ENCODE data around the gene PCCB. TPM values are rescaled to one million over a fixed set of nuclear protein-coding genes. Genes with fewer than 3 reads are reported as not detected.

Gene PCCB
- 23.4 TPM for polyA plus RNA-seq (2013, experiment 1 of 2)
- polyA plus RNA-seq (2013, experiment 2 of 2): 23.2 TPM

DNA sequence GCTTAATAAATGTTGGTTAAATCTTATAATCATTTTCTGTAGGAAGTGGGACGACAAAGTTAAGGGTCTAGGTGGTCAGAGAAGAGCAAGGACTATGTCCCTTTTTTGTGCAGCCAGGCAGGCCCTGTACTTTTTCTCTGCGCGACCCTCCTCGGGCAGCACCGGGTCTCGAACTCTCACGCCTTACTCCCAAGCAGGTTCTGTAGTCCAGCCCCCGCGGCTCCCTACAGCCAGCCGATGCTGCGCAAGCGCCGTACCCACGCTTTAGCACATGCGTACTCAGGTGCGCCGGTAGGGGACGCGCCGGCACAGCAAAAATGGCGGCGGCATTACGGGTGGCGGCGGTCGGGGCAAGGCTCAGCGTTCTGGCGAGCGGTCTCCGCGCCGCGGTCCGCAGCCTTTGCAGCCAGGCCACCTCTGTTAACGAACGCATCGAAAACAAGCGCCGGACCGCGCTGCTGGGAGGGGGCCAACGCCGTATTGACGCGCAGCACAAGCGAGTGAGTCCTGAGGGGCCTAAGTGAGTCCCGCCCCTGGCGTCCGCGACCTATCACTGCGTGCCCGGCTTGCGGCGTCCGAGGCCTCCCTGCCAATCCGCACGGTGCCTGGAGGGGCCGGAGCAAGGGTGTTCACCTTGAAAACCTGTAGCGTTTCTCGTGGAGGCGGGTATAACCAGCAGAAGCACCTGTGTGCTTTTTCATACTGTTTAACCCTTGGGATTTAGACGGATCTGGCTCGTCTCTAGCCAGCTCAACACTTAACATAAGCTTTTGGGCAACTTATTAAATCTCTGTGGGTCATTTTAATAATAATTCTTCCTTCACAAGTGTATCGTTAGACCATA is at the start of gene PCCB:
TSS of gene PCCB (plus strand) at position 282 of the 844 bp plus-strand sequence. CDS start at position 318, 36 bp downstream.
- Histone ChIP-seq H3K4me2 (ENCODE audit: low read length, poor library complexity, severe bottlenecking) (peak within 1 kb of the TSS; percentile 89), H2BK5ac (ENCODE audit: low read depth, low read length, poor library complexity, severe bottlenecking) (peak within 1 kb of the TSS; percentile 84), H4K91ac (ENCODE audit: low read length) (peak within 1 kb of the TSS; percentile 97), H3K14ac (ENCODE audit: low read length in 2 of 2) (peak within 1 kb of the TSS in 1 of 2 experiments; percentile 95), H3K4me1 (ENCODE audit: control insufficient read depth, insufficient read depth, low read depth, low read length) (peaks cover 5% of the 10 kb centered on the region), H2BK120ac (ENCODE audit: low read depth, low read length) (peak within 1 kb of the TSS; percentile 80), H3K9ac (ENCODE audit: low read length) (peak within 1 kb of the TSS; percentile 89), H3K27me3 (ENCODE audit: control insufficient read depth in 1 of 2, insufficient read depth in 1 of 2, low read length in 2 of 2) (no peaks in the 10 kb centered on the region), H2AK5ac (ENCODE audit: low read length, severe bottlenecking) (peak within 1 kb of the TSS; percentile 27), H3K79me1 (replicated peaks; ENCODE audit: low read length, poor library complexity, severe bottlenecking) (peaks cover 19% of the 10 kb centered on the region), H3K27ac (ENCODE audit: low read length, poor library complexity, severe bottlenecking) (peak within 1 kb of the TSS; percentile 87), H3K23ac (ENCODE audit: low read length in 2 of 2) (peak within 1 kb of the TSS in 1 of 2 experiments; percentile 85), H3K36me3 (ENCODE audit: control insufficient read depth in 1 of 2, insufficient read depth in 2 of 2, low read depth in 1 of 2, low read length in 2 of 2) (no peaks in the 10 kb centered on the region), H2AFZ (ENCODE audit: low read depth, low read length) (peak within 1 kb of the TSS; percentile 84), H2BK15ac (ENCODE audit: low read depth, poor library complexity, severe bottlenecking) (peak within 1 kb of the TSS; percentile 99), H3K9me3 (ENCODE audit: control insufficient read depth, low read length) (no peaks in the 10 kb centered on the region), H3K18ac (ENCODE audit: low read depth in 1 of 2, low read length in 2 of 2) (peak within 1 kb of the TSS; percentile 91 to 100), H4K8ac (ENCODE audit: low read length) (peak within 1 kb of the TSS; percentile 100), H2BK12ac (ENCODE audit: low read length in 2 of 2) (peak within 1 kb of the TSS in 1 of 2 experiments; percentile 84), H3K4me3 (ENCODE audit: insufficient read depth in 1 of 2, low read depth in 1 of 2, low read length in 2 of 2) (peak within 1 kb of the TSS; percentile 83 to 89), H3K4ac (ENCODE audit: low read depth in 1 of 2, low read length in 2 of 2) (peak within 1 kb of the TSS in 1 of 2 experiments; percentile 68)
- DNase-seq: peak; percentile 95
- WGBS: 2% methylated on average over 63 of the region's 64 CpGs

DNA sequence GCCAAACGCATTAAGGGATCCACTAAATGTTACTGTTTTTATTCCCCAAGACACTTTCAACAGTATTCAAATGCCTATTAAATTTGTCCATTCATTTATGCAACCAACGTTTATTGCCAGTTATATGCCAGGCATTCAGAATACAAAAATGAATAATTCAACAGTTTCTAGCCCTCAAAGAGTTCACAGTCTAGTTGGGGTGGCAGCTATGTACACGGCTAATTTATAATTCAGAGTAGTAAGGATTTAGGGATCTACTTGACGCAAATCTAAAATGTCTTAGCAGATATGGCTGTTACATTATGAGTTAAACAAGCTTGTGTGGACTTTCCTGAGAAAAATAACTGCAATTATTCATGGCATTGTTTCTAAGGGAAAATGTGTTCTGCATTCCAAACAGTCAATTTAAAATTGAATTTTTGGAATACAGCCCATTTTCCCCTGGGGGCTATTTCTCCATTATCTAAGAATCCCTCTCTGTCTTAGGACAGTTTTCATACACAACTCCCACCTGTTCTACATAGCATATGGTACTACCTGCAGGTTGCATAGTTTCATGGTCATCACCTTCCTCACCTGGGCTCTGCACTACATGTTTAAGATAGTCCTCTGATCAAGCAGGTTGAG is 42.5 kb upstream of the PCCB start:
- Histone ChIP-seq H2BK15ac (ENCODE audit: low read depth, poor library complexity, severe bottlenecking) (no peak overlapping the region), H2AK5ac (ENCODE audit: low read length, severe bottlenecking) (no peak overlapping the region), H3K14ac (ENCODE audit: low read length in 2 of 2) (no peak overlapping the region), H3K79me1 (replicated peaks; ENCODE audit: low read length, poor library complexity, severe bottlenecking) (no peaks in the 10 kb centered on the region), H3K23ac (ENCODE audit: low read length in 2 of 2) (no peak overlapping the region), H2BK5ac (ENCODE audit: low read depth, low read length, poor library complexity, severe bottlenecking) (no peak overlapping the region), H3K4ac (ENCODE audit: low read depth in 1 of 2, low read length in 2 of 2) (no peak overlapping the region), H2BK120ac (ENCODE audit: low read depth, low read length) (no peak overlapping the region), H3K4me3 (ENCODE audit: insufficient read depth in 1 of 2, low read depth in 1 of 2, low read length in 2 of 2) (no peak overlapping the region), H3K27ac (ENCODE audit: low read length, poor library complexity, severe bottlenecking) (no peak overlapping the region), H3K4me1 (ENCODE audit: control insufficient read depth, insufficient read depth, low read depth, low read length) (peaks cover 1% of the 10 kb centered on the region), H3K18ac (ENCODE audit: low read depth in 1 of 2, low read length in 2 of 2) (no peak overlapping the region), H4K8ac (ENCODE audit: low read length) (no peak overlapping the region), H3K9ac (ENCODE audit: low read length) (no peak overlapping the region), H3K27me3 (ENCODE audit: control insufficient read depth in 1 of 2, insufficient read depth in 1 of 2, low read length in 2 of 2) (no peaks in the 10 kb centered on the region), H3K36me3 (ENCODE audit: control insufficient read depth in 1 of 2, insufficient read depth in 2 of 2, low read depth in 1 of 2, low read length in 2 of 2) (no peaks in the 10 kb centered on the region), H2BK12ac (ENCODE audit: low read length in 2 of 2) (no peak overlapping the region), H3K9me3 (ENCODE audit: control insufficient read depth, low read length) (no peaks in the 10 kb centered on the region), H4K91ac (ENCODE audit: low read length) (no peak overlapping the region), H2AFZ (ENCODE audit: low read depth, low read length) (no peak overlapping the region), H3K4me2 (ENCODE audit: low read length, poor library complexity, severe bottlenecking) (no peak overlapping the region)
- DNase-seq: no peak
- WGBS: 95% methylated on average over 4 of the region's 4 CpGs

GRCh38 chr3:136209921-136210320 is 40.2 kb upstream of the PCCB start:
- H2BK120ac ChIP-seq (ENCODE audit: low read depth, low read length): no peak overlapping the region
- H2AFZ ChIP-seq (ENCODE audit: low read depth, low read length): no peak overlapping the region
- H2BK15ac ChIP-seq (ENCODE audit: low read depth, poor library complexity, severe bottlenecking): no peak overlapping the region
- H3K4ac ChIP-seq (ENCODE audit: low read depth in 1 of 2, low read length in 2 of 2): no peak overlapping the region
- peak; percentile 57 for DNase-seq
- H3K27ac ChIP-seq (ENCODE audit: low read length, poor library complexity, severe bottlenecking): no peak overlapping the region
- no peaks in the 10 kb centered on the region for H3K36me3 ChIP-seq (ENCODE audit: control insufficient read depth in 1 of 2, insufficient read depth in 2 of 2, low read depth in 1 of 2, low read length in 2 of 2)
- no peak overlapping the region for H3K18ac ChIP-seq (ENCODE audit: low read depth in 1 of 2, low read length in 2 of 2)
- H3K9me3 ChIP-seq (ENCODE audit: control insufficient read depth, low read length): no peaks in the 10 kb centered on the region
- no peak overlapping the region for H3K14ac ChIP-seq (ENCODE audit: low read length in 2 of 2)
- no peak overlapping the region for H2BK5ac ChIP-seq (ENCODE audit: low read depth, low read length, poor library complexity, severe bottlenecking)
- H3K4me2 ChIP-seq (ENCODE audit: low read length, poor library complexity, severe bottlenecking): no peak overlapping the region
- H3K79me1 ChIP-seq (replicated peaks; ENCODE audit: low read length, poor library complexity, severe bottlenecking): no peaks in the 10 kb centered on the region
- H2AK5ac ChIP-seq (ENCODE audit: low read length, severe bottlenecking): no peak overlapping the region
- no peak overlapping the region for H3K23ac ChIP-seq (ENCODE audit: low read length in 2 of 2)
- no peak overlapping the region for H4K8ac ChIP-seq (ENCODE audit: low read length)
- peaks cover 1% of the 10 kb centered on the region for H3K4me1 ChIP-seq (ENCODE audit: control insufficient read depth, insufficient read depth, low read depth, low read length)
- H2BK12ac ChIP-seq (ENCODE audit: low read length in 2 of 2): no peak overlapping the region
- no peak overlapping the region for H3K4me3 ChIP-seq (ENCODE audit: insufficient read depth in 1 of 2, low read depth in 1 of 2, low read length in 2 of 2)
- H4K91ac ChIP-seq (ENCODE audit: low read length): no peak overlapping the region
- no peak overlapping the region for H3K9ac ChIP-seq (ENCODE audit: low read length)
- H3K27me3 ChIP-seq (ENCODE audit: control insufficient read depth in 1 of 2, insufficient read depth in 1 of 2, low read length in 2 of 2): no peaks in the 10 kb centered on the region

GRCh38 chr3:136211547-136211946 is 38.6 kb upstream of the PCCB start:
- Histone ChIP-seq H3K14ac (ENCODE audit: low read length in 2 of 2) (no peak overlapping the region), H3K4ac (ENCODE audit: low read depth in 1 of 2, low read length in 2 of 2) (no peak overlapping the region), H2BK120ac (ENCODE audit: low read depth, low read length) (no peak overlapping the region), H3K18ac (ENCODE audit: low read depth in 1 of 2, low read length in 2 of 2) (no peak overlapping the region), H3K4me2 (ENCODE audit: low read length, poor library complexity, severe bottlenecking) (no peak overlapping the region), H2BK5ac (ENCODE audit: low read depth, low read length, poor library complexity, severe bottlenecking) (no peak overlapping the region), H4K91ac (ENCODE audit: low read length) (no peak overlapping the region), H3K79me1 (replicated peaks; ENCODE audit: low read length, poor library complexity, severe bottlenecking) (no peaks in the 10 kb centered on the region), H2BK12ac (ENCODE audit: low read length in 2 of 2) (no peak overlapping the region), H3K9me3 (ENCODE audit: control insufficient read depth, low read length) (no peaks in the 10 kb centered on the region), H3K27me3 (ENCODE audit: control insufficient read depth in 1 of 2, insufficient read depth in 1 of 2, low read length in 2 of 2) (no peaks in the 10 kb centered on the region), H3K23ac (ENCODE audit: low read length in 2 of 2) (no peak overlapping the region), H3K27ac (ENCODE audit: low read length, poor library complexity, severe bottlenecking) (no peak overlapping the region), H3K4me1 (ENCODE audit: control insufficient read depth, insufficient read depth, low read depth, low read length) (peaks cover 1% of the 10 kb centered on the region), H2AFZ (ENCODE audit: low read depth, low read length) (no peak overlapping the region), H3K36me3 (ENCODE audit: control insufficient read depth in 1 of 2, insufficient read depth in 2 of 2, low read depth in 1 of 2, low read length in 2 of 2) (no peaks in the 10 kb centered on the region), H3K9ac (ENCODE audit: low read length) (no peak overlapping the region), H2AK5ac (ENCODE audit: low read length, severe bottlenecking) (no peak overlapping the region), H4K8ac (ENCODE audit: low read length) (no peak overlapping the region), H3K4me3 (ENCODE audit: insufficient read depth in 1 of 2, low read depth in 1 of 2, low read length in 2 of 2) (no peak overlapping the region), H2BK15ac (ENCODE audit: low read depth, poor library complexity, severe bottlenecking) (no peak overlapping the region)
- 92% methylated on average over 2 of the region's 2 CpGs for WGBS
- no peak for DNase-seq
